NCI-H187 treated with DMSO at 0.1 percent for 48 hours (cell line): ENCODE results near the gene ZCWPW1.
"Not testable (repeated sequence)": the region's sequence is repeated elsewhere in the genome, so short reads cannot be mapped to it uniquely, and the experiment has no call there.

Experiments
- DNase-seq: peaks from one replicate; lab custom pipeline; 2025; lab: John Stamatoyannopoulos, UW

ZCWPW1 gene

GRCh38 chr7:100456562-100456961 lies 28.1 kb upstream of the ZCWPW1 start:
- no peak for DNase-seq

DNA sequence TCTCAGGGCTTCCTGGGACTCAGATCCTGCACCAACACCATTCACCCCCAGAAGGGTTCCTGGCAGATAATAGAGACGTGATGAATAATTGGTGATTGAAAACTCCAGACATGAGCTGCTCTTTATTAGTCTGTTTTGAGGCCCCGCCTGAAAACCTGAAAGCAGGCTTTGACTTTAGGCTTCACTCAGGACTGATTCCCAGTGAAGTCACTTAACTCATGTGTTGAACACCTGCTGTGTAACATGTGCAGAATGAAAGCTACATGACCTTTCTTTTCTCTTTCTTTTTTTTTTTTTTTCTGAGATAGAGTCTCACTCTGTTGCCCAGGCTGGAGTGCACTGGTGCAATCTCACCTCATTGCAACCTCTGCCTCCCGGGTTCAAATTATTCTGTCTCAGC lies 26.7 kb upstream of the ZCWPW1 start:
- no peak for DNase-seq

GRCh38 chr7:100453854-100454253 lies 25.4 kb upstream of the ZCWPW1 start:
- not testable (repeated sequence) for DNase-seq

- DNase-seq = no peak
These were observed 24.0 kb upstream of the ZCWPW1 start for GRCh38 chr7:100452513-100452912.

GRCh38 chr7:100449190-100449795 lies 20.8 kb upstream of the ZCWPW1 start:
- DNase-seq = no peak

DNA sequence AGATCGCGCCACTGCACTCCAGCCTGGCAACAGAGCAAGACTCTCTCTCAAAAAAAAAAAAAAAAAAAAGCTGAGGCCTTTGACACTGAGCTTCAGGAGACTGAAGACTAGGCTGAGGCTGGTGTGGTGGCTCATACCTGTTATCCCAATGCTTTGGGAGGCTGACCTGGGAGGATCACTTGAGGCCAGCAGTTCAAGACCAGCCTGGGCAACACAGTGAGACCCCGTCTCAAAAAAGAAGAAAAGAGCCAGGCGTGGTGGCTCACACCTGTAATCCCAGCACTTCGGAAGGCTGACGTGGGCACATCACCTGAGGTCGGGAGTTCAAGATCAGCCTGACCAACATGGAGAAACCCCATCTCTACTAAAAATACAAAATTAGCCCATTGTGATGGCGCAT lies 18.9 kb upstream of the ZCWPW1 start:
- DNase-seq = not testable (repeated sequence)

DNA sequence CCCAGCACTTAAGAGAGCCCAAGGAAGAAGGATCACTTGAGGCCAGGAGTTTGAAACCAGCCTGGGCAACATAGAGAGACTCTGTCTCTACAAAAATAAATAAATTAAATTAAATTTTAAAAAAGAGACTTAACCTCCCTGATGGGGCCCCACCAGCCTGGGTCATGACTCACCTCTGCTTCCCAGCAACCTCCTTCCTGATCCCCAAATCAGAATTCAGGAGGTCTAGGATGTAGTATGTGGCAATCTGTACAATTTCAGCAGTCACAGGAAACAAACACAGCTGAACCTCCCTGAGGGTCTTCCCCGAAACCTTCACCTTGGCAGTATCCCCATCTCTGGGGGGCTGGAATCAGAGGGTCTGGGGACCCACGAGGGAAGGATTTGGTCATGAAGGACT lies 17.5 kb upstream of the ZCWPW1 start:
- no peak for DNase-seq

GRCh38 chr7:100444311-100445278 lies 16.1 kb upstream of the ZCWPW1 start:
- DNase-seq = no peak

- no peak for DNase-seq
These were observed 14.8 kb upstream of the ZCWPW1 start for GRCh38 chr7:100443096-100443840.

DNA sequence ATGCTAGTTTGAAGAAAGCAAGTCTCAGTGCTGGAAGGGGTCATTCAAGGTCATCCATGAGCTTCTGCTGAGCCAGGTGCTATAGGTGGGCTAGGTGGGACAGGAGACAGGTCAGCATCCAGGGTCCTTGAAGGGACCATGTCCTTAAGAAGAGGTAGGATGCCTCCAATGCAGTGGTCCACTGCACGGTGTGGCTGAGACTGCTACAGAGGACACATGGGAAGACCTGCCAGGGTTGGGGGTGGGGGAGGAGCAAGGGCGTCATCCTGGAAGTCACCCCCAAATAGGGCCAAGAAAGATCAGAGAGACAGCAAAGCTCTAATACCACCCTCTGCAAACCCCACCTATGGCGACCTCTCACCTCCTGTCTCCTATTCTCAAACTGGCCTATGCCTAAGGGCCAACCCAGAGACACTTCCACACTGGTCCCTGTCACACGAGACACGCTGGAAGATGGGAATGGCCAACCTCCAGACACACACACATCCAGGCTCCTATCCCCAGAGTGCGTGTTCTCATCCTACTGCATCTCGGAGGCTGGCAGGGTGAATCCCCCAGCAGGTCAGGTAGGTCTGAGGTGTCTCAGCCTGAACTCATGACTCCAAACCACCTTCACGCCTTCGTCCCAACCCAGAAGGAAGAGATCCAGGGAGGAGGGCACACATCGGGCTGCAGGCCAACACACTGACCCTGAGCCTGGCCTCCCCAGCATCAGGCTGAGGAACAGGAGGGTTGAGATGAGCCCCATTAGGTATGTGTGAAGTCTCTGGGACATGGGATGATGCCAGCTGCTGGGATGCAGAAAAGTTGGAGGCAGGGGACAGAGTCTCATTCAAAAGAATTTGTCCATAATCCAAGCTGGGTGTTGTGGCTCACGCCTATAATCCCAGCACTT lies 13.4 kb upstream of the ZCWPW1 start:
- DNase-seq = no peak

GRCh38 chr7:100439244-100439643 lies 10.7 kb upstream of the ZCWPW1 start:
- not testable (repeated sequence) for DNase-seq

- not testable (repeated sequence) for DNase-seq
These were observed 10.2 kb upstream of the ZCWPW1 start for GRCh38 chr7:100438731-100439130.

DNA sequence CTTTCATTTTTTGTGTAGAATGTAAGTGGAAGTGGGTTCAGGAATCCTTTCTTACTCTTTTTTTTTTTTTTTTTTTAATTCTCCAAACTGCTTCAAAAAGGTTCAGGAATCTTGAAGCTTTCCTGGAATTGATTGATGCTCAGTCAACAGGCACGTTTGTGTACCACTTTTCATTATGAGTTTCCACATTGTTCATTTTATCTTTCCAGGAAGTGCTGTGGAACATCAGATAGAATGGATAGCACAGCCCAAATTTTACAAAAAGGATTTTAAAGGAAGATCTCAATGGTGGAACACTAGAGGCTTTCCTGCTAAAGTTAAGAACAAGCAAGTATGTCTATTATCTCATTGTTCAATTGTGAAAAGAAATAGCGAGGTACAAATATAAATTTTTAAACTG lies 9.7 kb upstream of the ZCWPW1 start:
- no peak for DNase-seq

DNA sequence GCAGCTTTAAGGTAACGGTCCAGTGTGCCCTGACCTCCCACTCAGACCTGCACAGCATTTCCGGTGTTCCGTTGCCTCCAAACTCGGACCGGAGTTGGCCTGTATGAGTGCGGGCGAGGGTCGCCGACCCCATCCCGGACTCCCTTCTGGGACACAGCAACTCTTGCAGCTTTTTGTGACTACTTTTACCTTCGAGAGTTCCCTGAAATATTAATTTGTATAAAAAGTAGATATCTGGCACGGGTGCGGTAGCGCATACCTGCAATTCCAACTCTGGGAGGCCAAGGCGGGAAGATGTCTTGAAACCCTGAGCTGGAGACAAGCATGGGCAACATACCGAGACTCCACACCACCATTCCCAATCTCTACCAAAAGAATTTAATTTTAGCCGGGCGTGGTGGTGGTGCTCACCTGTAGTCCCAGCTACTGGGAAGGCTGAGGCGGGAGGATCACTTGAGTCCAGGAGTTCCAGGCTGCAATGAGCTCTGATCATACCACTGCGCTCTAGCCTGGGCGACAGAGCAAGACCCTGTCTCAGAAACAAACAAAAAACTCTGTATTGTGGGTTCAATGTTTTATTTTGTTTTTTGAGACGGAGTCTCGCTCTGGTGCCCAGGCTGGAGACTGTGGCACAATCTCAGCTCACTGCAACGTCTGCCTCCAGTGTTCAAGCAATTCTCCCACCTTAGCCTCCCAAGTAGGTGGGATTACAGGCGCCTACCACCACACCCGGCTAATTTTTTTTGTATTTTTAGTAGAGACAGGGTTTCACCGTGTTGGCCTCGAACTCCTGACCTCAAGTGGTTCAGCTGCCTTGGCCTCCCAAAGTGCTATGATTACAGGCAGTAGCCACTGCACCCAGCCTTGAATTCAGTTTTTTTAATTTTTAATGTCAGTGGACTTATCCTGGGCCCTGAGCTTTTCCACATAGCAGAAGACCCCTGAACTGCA lies 8.9 kb upstream of the ZCWPW1 start:
- no peak for DNase-seq

DNA sequence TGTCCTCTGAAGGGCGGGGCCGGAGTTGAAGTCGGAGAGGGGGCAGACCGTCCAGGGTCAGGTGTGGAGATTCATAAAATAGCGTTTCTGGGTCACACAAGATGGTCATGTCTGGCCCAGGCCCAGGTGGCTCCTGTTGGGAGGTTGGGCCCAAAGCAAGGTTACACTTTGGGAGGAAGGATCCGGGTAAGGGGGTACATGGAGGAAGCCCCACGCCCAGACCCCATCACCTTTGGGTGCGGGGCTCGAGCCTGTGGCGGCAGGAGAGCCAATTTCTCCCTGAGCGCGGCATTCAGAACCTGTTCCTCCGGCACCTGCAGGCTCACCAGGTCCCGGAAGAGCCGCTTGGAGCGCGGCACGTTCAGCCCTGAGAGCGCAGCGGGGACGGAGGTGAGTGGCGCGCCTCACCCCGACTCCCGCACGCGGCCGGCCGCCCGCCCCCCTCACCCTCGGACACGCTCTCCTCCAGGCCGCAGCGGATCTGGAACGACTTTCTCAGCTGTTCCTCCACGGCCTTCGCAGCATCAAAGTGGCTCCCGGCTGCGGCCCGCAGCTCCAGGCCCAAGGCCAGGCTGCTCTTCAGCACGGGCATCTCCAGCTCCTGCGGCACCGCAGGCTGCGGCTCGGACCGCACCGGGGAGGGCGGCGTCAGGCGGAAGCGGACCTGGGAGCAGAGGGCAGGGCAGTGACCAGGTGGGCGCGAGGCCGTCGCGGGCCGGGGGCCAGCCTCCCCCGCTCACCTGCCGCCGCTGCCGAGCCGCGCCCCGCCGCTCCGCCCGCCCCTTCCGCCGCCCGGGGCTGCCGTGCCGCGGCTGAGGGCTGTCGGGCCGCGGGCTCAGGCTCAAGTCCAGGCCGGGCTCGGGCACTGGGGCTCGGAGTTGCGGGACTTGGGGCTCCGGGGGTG lies 7.2 kb upstream of the ZCWPW1 start:
- no peak for DNase-seq

GRCh38 chr7:100434297-100435144 lies 6.0 kb upstream of the ZCWPW1 start:
- no peak for DNase-seq

DNA sequence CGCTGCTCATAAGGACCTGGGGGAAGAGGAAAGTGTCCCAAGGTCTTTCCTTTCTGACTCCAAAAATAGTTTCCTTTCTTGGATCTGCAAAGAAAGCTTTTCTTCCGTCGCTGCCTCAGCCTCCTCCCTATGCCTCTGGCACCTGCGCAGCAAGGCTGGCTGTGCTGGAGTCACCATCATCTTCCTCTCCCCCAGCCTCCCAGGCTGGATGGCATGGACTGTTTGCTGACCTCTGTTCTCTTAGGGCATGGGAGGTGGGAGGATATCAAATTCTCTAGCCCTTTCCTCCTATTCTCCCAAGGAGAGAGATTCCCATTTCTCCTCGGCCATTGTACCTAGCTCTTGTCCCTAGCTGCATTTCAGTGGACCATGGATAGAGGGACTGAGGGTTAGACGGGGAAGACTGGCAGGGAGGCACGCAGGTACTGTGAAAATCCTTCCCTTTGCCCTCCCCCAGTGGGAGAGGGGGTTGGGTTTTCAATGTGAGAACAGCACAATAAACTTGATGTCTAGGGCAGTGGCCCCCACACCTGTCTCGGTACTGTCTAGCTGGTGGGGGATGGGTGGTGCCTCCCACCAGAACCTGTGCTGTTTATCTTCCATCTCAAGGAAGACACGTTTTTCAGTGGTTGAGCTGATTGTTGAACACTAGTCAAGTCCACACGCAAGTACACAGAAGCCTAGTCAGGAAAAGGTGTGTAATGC lies 5.2 kb upstream of the ZCWPW1 start:
- DNase-seq = no peak

DNA sequence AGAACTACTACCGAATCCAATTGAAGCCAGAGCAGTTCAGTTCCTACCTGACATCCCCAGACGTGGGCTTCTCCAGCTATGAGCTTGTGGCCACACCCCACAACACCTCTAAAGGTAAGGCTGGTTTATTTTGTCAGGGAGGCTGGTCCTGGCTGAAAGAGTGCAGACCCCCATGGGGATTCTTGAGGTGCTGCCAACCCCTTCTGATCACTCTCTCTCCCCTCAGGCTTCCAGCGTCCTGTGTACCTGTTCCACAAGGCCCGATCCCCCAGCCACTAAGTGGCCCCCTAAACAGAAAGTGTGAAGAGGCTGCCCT lies 4.7 kb upstream of the ZCWPW1 start:
- DNase-seq = no peak
